CD4-positive, alpha-beta T cell treated with Interleukin-1 beta for 1 hour (primary cell): ENCODE results near the gene TUBGCP2.

ENCODE experiments used
- DNase-seq, 2 donors: peaks; one replicate each; pipeline ENCODE4 v3.0.0-alpha.2; 2020 to 2022

The TUBGCP2 gene

GRCh38 chr10:133299224-133299623, 9.4 kb downstream of the TUBGCP2 start:
- no peak for DNase-seq

- no peak for DNase-seq
Observed at GRCh38 chr10:133298466-133298865, 10.2 kb downstream of the TUBGCP2 start.

GRCh38 chr10:133297504-133297903, 11.2 kb downstream of the TUBGCP2 start:
- DNase-seq, result no peak

GRCh38 chr10:133295426-133296320, 13.0 kb downstream of the TUBGCP2 start:
- no peak for DNase-seq

- DNase-seq, result peak in 1 of 2 donors; percentile 45
Observed at GRCh38 chr10:133294189-133294588, 14.5 kb downstream of the TUBGCP2 start.

GRCh38 chr10:133293810-133294119, 14.9 kb downstream of the TUBGCP2 start:
- no peak for DNase-seq

- peak in 1 of 2 donors; percentile 78 for DNase-seq
Observed at GRCh38 chr10:133292919-133293809, 15.5 kb downstream of the TUBGCP2 start.

- no peak for DNase-seq
Observed at GRCh38 chr10:133289761-133290160, 18.9 kb downstream of the TUBGCP2 start.

- DNase-seq, result no peak
Observed at GRCh38 chr10:133287832-133288500, 20.7 kb downstream of the TUBGCP2 start.

- DNase-seq, result no peak
Observed at GRCh38 chr10:133286366-133286765, 22.3 kb downstream of the TUBGCP2 start.

GRCh38 chr10:133285217-133285616, 23.5 kb downstream of the TUBGCP2 start:
- DNase-seq, result no peak

GRCh38 chr10:133283931-133284330, 24.7 kb downstream of the TUBGCP2 start:
- no peak for DNase-seq

GRCh38 chr10:133282846-133283390, 25.8 kb downstream of the TUBGCP2 start:
- no peak for DNase-seq

- no peak for DNase-seq
Observed at GRCh38 chr10:133281628-133282372, 26.9 kb downstream of the TUBGCP2 start.

- no peak for DNase-seq
Observed at GRCh38 chr10:133281084-133281483, 27.6 kb downstream of the TUBGCP2 start.

GRCh38 chr10:133280391-133281059, 28.1 kb downstream of the TUBGCP2 start:
- no peak for DNase-seq

GRCh38 chr10:133279326-133280226, 29.1 kb downstream of the TUBGCP2 start:
- DNase-seq, result peak in 1 of 2 donors; percentile 38

GRCh38 chr10:133278577-133279265, 30.0 kb downstream of the TUBGCP2 start:
- peak; percentile 81 to 88 for DNase-seq

GRCh38 chr10:133277993-133278576, 30.6 kb downstream of the TUBGCP2 start:
- no peak for DNase-seq
